Measurements from ENCODE around the gene DDT. TPM values are rescaled to one million over a fixed set of nuclear protein-coding genes. Genes with fewer than 3 reads are reported as not detected.
A peak's percentile ranks its signal among the peaks of the same experiment; 100 is the strongest.
"Not testable (repeated sequence)": the region's sequence is repeated elsewhere in the genome, so short reads cannot be mapped to it uniquely, and the experiment has no call there.

The DDT gene
- total RNA-seq = 100 to 1,000 TPM; 116 to 119 TPM

DNA sequence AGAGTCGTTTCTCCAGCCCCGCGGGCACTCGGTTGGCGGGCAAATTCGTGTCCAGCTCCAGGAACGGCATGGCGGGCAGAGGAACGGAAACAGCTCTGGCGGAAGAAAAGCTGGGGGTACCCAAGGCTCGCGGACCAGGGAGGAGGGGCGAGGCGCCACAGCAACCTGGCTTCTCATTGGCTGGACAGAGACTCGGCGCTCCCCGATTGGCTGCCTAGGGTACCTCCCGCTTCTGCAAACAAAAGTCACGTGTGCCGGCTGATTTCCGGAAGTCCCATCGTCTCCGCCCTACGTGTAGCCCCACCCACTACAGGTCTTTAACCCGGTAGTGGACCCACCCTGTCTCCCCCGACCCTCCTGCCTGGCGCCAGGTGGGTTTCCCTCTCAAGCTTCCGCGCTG is at the start of gene DDT:
Gene DDT, minus strand, starts transcription at position 97 of the 400 bp plus-strand sequence. Its CDS starts 27 bp downstream, at position 70.
- Mint-ChIP-seq H3K36me3 (ENCODE audit: low read depth) (peaks cover 26% of the 10 kb centered on the region), H3K4me1 (peaks cover 23% of the 10 kb centered on the region)
- H3K4me3 Mint-ChIP-seq, CTCF ChIA-PET, DNase-seq, H3K27ac Mint-ChIP-seq, POLR2A ChIA-PET, H3K27me3 Mint-ChIP-seq, H3K9me3 Mint-ChIP-seq: not testable (repeated sequence)

DNA sequence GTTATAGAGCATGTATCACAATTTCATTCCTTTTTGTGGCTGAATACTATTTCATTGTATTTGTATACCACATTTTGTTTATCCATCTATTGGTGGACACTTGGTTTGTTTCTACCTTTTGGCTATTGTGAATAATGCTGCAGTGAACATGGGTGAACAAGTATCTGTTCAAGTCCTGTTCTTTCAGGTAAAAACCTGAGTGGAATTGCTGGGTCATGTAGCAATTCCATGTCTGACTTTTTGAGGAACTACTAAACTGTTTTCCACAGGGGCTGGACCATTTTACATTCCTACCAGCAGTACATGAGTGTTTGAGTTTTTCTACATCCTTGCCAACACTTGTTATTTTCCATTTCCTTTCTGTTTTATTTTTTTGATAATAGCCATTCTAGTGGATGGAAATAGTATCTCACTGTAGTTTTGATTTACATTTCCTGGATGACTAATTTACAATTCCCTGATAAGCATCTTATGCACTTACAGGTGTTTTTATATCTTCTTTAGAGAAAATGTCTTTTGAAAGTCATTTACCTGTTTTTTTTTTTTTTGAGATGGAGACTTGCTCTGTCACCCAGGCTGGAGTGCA is 49.1 kb upstream of the DDT start:
- H3K36me3 Mint-ChIP-seq (ENCODE audit: low read depth) = peaks cover 48% of the 10 kb centered on the region
- no peak overlapping the region for H3K4me3 Mint-ChIP-seq
- CTCF ChIA-PET = interaction anchor here (1.0 kb wide), 1 partner anchor 12 kb away, joined by 4 read pairs; the partner anchor contains the start of gene CABIN1
- H3K27me3 Mint-ChIP-seq = no peaks in the 10 kb centered on the region
- H3K27ac Mint-ChIP-seq = no peak overlapping the region
- H3K9me3 Mint-ChIP-seq = no peaks in the 10 kb centered on the region
- DNase-seq = no peak
- POLR2A ChIA-PET = interaction anchor here (0.9 to 1.5 kb wide), 2 partner anchors 11 to 12 kb away, joined by 4 read pairs; partner anchors contain the start of gene CABIN1
- peaks cover 21% of the 10 kb centered on the region for H3K4me1 Mint-ChIP-seq

- ChIA-PET POLR2A (no interaction called here), CTCF (no interaction called here)
- H3K27ac Mint-ChIP-seq = no peak overlapping the region
- no peak overlapping the region for H3K4me3 Mint-ChIP-seq
- H3K9me3 Mint-ChIP-seq = no peaks in the 10 kb centered on the region
- DNase-seq = no peak
- no peaks in the 10 kb centered on the region for H3K27me3 Mint-ChIP-seq
- peaks cover 45% of the 10 kb centered on the region for H3K36me3 Mint-ChIP-seq (ENCODE audit: low read depth)
- H3K4me1 Mint-ChIP-seq = peaks cover 20% of the 10 kb centered on the region
Observed at GRCh38 chr22:24021304-24021703, 47.1 kb upstream of the DDT start.

DNA sequence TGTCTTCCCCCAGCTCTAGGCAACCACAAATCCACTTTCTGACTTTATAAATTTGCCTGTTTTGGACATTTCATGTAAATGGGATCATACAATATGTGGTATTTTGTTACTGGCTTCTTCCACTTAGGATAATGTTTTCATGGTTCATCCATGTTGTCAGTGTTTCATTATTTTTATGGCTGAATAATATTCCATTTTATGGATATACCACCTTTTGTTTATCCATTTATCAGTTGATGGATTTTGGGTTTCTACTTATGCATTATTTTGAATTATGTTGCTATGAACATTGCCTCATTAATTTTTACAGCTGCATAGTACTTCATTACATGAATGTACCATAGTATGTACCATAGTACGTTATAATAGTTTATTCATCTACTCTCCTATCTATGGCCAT is 41.9 kb upstream of the DDT start:
- Mint-ChIP-seq H3K36me3 (ENCODE audit: low read depth) (peaks cover 29% of the 10 kb centered on the region), H3K9me3 (peaks cover 2% of the 10 kb centered on the region), H3K27me3 (no peaks in the 10 kb centered on the region), H3K27ac (no peak overlapping the region), H3K4me3 (no peak overlapping the region), H3K4me1 (peaks cover 30% of the 10 kb centered on the region)
- ChIA-PET POLR2A (no interaction called here), CTCF (no interaction called here)
- no peak for DNase-seq

DNA sequence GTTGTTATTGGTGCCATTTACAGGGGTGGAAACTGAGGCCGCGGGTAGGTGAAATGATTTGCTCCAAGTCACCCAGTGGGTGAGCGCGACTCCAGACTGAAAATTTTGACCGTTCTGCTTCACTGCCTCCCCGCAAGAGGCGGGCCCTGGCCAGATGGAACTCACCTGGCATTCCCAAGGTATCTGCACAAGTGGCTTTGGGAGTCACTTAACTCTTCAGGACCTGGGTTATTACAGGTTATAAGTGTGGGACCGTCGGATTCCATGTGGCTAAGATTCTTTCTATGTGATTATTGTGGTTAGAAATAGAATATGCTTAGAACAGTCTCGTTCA is 37.5 kb upstream of the DDT start:
- H3K36me3 Mint-ChIP-seq (ENCODE audit: low read depth) = peaks cover 18% of the 10 kb centered on the region
- DNase-seq = no peak
- H3K27me3 Mint-ChIP-seq = no peaks in the 10 kb centered on the region
- ChIA-PET CTCF (interaction anchor here (1.0 to 2.3 kb wide), 5 partner anchors 11 to 145 kb away, joined by 3 to 22 read pairs (median 4); partner anchors contain the start of gene MIF), POLR2A (interaction anchor here (0.7 to 2.5 kb wide), 8 partner anchors 11 to 544 kb away, joined by 3 to 19 read pairs (median 8); partner anchors contain the start of genes GUCD1, MIF and SNRPD3)
- peaks cover 2% of the 10 kb centered on the region for H3K9me3 Mint-ChIP-seq
- H3K4me1 Mint-ChIP-seq = peaks cover 31% of the 10 kb centered on the region
- H3K27ac Mint-ChIP-seq = peak overlapping the region; percentile 86
- H3K4me3 Mint-ChIP-seq = peak overlapping the region; percentile 89

GRCh38 chr22:24010018-24010391 is 35.8 kb upstream of the DDT start:
- Mint-ChIP-seq H3K27me3 (no peaks in the 10 kb centered on the region), H3K9me3 (no peaks in the 10 kb centered on the region), H3K36me3 (ENCODE audit: low read depth) (peaks cover 12% of the 10 kb centered on the region), H3K4me1 (peaks cover 29% of the 10 kb centered on the region), H3K27ac (peak overlapping the region; percentile 40), H3K4me3 (peak overlapping the region; percentile 53)
- CTCF ChIA-PET = interaction anchor here (0.8 to 2.3 kb wide), 6 partner anchors 52 to 232 kb away, joined by 3 to 22 read pairs (median 6); partner anchors contain the start of gene MIF
- no peak for DNase-seq
- POLR2A ChIA-PET = interaction anchor here (0.8 to 2.2 kb wide), 6 partner anchors 18 to 147 kb away, joined by 3 to 12 read pairs (median 4); no protein-coding TSS in a partner anchor

GRCh38 chr22:24009227-24010017 is 35.2 kb upstream of the DDT start:
- ChIA-PET CTCF (interaction anchor here (0.7 to 2.3 kb wide), 5 partner anchors 52 to 233 kb away, joined by 3 to 22 read pairs (median 3); no protein-coding TSS in a partner anchor), POLR2A (interaction anchor here (1.3 to 2.0 kb wide), 3 partner anchors 96 to 148 kb away, joined by 3 to 12 read pairs (median 6); no protein-coding TSS in a partner anchor)
- no peak overlapping the region for H3K4me3 Mint-ChIP-seq
- no peaks in the 10 kb centered on the region for H3K9me3 Mint-ChIP-seq
- H3K36me3 Mint-ChIP-seq (ENCODE audit: low read depth) = peaks cover 10% of the 10 kb centered on the region
- peaks cover 26% of the 10 kb centered on the region for H3K4me1 Mint-ChIP-seq
- H3K27ac Mint-ChIP-seq = no peak overlapping the region
- DNase-seq = no peak
- no peaks in the 10 kb centered on the region for H3K27me3 Mint-ChIP-seq

DNA sequence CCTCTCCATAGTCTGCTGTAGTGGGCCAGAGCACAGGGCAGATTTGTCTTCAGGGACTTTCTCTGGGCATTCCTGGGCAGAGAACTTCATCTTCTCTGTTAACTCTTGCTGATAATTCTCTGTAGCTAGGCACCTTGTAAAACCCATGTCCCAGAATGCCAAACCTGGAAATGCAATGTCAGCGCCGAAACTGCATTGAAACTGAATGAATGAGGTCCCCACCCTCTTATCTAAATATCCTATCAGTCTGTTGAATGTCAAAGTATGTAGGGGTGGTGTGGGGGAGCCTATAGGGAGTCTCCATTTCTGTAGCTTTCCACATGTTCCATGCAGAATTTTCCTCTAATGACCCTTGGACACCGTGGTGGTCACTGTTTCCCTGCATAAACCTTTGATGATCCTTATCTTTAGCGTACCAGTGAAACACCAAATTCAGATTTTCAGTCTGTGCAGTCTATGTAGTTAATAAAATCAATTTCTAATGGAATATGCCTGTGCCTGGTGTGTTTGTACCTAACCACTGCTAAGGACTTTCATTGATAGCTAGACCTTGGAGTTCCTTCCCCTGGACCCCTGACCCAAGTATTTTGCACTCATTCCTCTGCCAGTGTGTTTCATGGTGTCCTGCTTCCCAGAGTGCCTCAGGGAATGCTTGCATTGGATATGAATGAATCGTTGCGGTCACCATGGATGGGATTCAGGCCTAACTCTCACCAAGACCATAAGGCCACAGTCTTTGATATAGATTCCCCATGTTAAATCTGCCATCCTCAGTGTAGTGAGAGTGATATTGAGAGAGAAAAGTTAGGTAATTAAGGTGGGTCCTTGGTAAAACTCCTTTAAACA is 34.4 kb upstream of the DDT start:
- no peak for DNase-seq
- no peak overlapping the region for H3K4me3 Mint-ChIP-seq
- CTCF ChIA-PET = interaction anchor here (0.7 kb wide), 1 partner anchor 85 kb away, joined by 3 read pairs; no protein-coding TSS in a partner anchor
- no peaks in the 10 kb centered on the region for H3K27me3 Mint-ChIP-seq
- POLR2A ChIA-PET = interaction anchor here (1.6 kb wide), 1 partner anchor 148 kb away, joined by 6 read pairs; no protein-coding TSS in a partner anchor
- H3K27ac Mint-ChIP-seq = no peak overlapping the region
- peaks cover 5% of the 10 kb centered on the region for H3K36me3 Mint-ChIP-seq (ENCODE audit: low read depth)
- H3K4me1 Mint-ChIP-seq = peaks cover 20% of the 10 kb centered on the region
- H3K9me3 Mint-ChIP-seq = no peaks in the 10 kb centered on the region

DNA sequence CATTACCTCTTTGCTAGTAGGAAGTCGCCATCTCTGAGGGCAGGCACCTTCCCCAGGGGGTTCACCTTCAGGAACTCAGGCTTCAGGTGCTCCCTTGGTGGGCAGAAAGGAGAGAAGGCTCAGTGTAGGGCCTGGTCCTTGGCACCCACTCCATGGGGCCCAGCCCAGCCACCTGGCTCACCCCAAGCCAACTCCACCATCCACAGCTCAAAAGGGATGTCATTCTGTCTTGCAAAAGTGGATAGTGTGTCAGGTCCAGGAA is 33.7 kb upstream of the DDT start:
- ChIA-PET CTCF (no interaction called here), POLR2A (no interaction called here)
- no peaks in the 10 kb centered on the region for H3K27me3 Mint-ChIP-seq
- H3K36me3 Mint-ChIP-seq (ENCODE audit: low read depth) = peaks cover 3% of the 10 kb centered on the region
- no peak for DNase-seq
- H3K27ac Mint-ChIP-seq = no peak overlapping the region
- no peaks in the 10 kb centered on the region for H3K9me3 Mint-ChIP-seq
- H3K4me3 Mint-ChIP-seq = no peak overlapping the region
- H3K4me1 Mint-ChIP-seq = peaks cover 15% of the 10 kb centered on the region

- Mint-ChIP-seq H3K27ac (no peak overlapping the region), H3K9me3 (no peaks in the 10 kb centered on the region), H3K4me3 (no peak overlapping the region), H3K4me1 (peaks cover 14% of the 10 kb centered on the region), H3K36me3 (ENCODE audit: low read depth) (peaks cover 3% of the 10 kb centered on the region), H3K27me3 (no peaks in the 10 kb centered on the region)
- POLR2A ChIA-PET = no interaction called here
- CTCF ChIA-PET = no interaction called here
- no peak for DNase-seq
Observed at GRCh38 chr22:24007253-24008021, 33.2 kb upstream of the DDT start.

DNA sequence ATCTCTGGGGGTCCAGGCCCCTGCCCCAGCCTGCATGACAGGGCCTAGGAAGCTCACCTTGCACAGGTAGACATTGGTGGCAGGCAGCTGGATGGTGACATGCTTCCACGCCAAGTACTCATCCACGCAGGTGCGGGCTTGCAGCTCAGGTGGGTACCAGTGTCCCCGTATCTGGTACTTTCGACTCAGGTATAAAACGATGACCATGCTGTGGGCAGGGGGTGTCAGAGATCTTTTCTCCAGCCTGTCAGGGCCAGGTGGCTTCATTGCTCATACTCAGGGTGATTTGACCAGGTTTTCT is 32.6 kb upstream of the DDT start:
- DNase-seq = no peak
- Mint-ChIP-seq H3K27ac (no peak overlapping the region), H3K36me3 (ENCODE audit: low read depth) (peaks cover 3% of the 10 kb centered on the region), H3K27me3 (peaks cover 4% of the 10 kb centered on the region), H3K9me3 (no peaks in the 10 kb centered on the region), H3K4me3 (no peak overlapping the region), H3K4me1 (peaks cover 11% of the 10 kb centered on the region)
- CTCF ChIA-PET = no interaction called here
- POLR2A ChIA-PET = no interaction called here

- H3K27me3 Mint-ChIP-seq = peaks cover 6% of the 10 kb centered on the region
- H3K4me3 Mint-ChIP-seq = no peak overlapping the region
- H3K4me1 Mint-ChIP-seq = peaks cover 11% of the 10 kb centered on the region
- DNase-seq = no peak
- POLR2A ChIA-PET = no interaction called here
- no peaks in the 10 kb centered on the region for H3K9me3 Mint-ChIP-seq
- no peak overlapping the region for H3K27ac Mint-ChIP-seq
- H3K36me3 Mint-ChIP-seq (ENCODE audit: low read depth) = peaks cover 3% of the 10 kb centered on the region
- CTCF ChIA-PET = no interaction called here
Observed at GRCh38 chr22:24006207-24006913, 32.1 kb upstream of the DDT start.

Data from activated CD4-positive, alpha-beta memory T cell treated with anti-CD3 and anti-CD28 coated beads, Interleukin-2, amount 10 ng/mL, durations not matched to agents 7 days and 5 days (primary cell).